Testis (tissue), 3 donors: ENCODE results near the gene NOL4L. TPM values are rescaled to one million over a fixed set of nuclear protein-coding genes. Genes with fewer than 3 reads are reported as not detected.

Experiments
- DNase-seq: peaks from one replicate; pipeline ENCODE4 v3.0.0-alpha.2; 2019
- H3K27ac ChIP-seq, 2 donors: fragments of 200-600 bp; sonication (generic); one replicate each; pipeline ENCODE4 v1.5.1; 2019
- H3K27me3 ChIP-seq: fragments of 200-600 bp; sonication (generic); one replicate; pipeline ENCODE4 v1.5.1; 2019
- H3K36me3 ChIP-seq: fragments of 200-600 bp; sonication (generic); one replicate; pipeline ENCODE4 v1.5.1; 2017; ENCODE audit warnings: low read depth; ENCODE audit errors: missing control alignments
- H3K4me1 ChIP-seq: fragments of 200-600 bp; sonication (generic); one replicate; pipeline ENCODE4 v1.5.1; 2019
- H3K4me3 ChIP-seq, 2 donors: fragments of 200-600 bp; sonication (generic); one replicate each; pipeline ENCODE4 v1.5.1; 2017 to 2019
- H3K9me3 ChIP-seq: fragments of 200-600 bp; sonication (generic); one replicate; pipeline ENCODE4 v1.5.1; 2017
- POLR2A ChIP-seq: fragments of 450-650 bp; IDR thresholded peaks from one replicate; pipeline ENCODE4 v1.6.1; 2017; ENCODE audit warnings: antibody characterized with exemption, mild to moderate bottlenecking, moderate library complexity
- WGBS, 2 donors: methylation state at CpG; one replicate each; pipeline ENCODE4 v1.1.5; 2018; 5-methylcytosine and 5-hydroxymethylcytosine counted together
- intact Hi-C: fragments of 100-400 bp; cut with DNase I; formaldehyde crosslinking; loops from one replicate; pipeline ENCODE4 v1.15.1; 2023; ENCODE audit warnings: low total_unique reads
- polyA plus RNA-seq: library from polyadenylated mRNA; stranded (reverse); fragments of 350-450 nt; fragmentation: Illumina TruSeq; extraction: RNeasy Lipid Tissue Mini Kit (QIAGEN cat#74804); gene quantifications from one replicate; pipeline ENCODE4 v1.2.3, GENCODE V29; 2014; ENCODE audit warnings: low read depth, low replicate concordance; ENCODE audit not compliant: insufficient read depth
- total RNA-seq, 2 donors: library from RNA; depleted of rRNA; stranded (reverse); fragments of >200 nt; gene quantifications; one replicate each; pipeline ENCODE4 v1.2.3, GENCODE V29; 2016
- TF ChIP-seq, protein P1 (sequence below), 3 experiments: fragments of 450-650 bp in 2 of 3; fragments of 200-600 bp in 1 of 3; sonication (generic) in 1 of 3; IDR thresholded peaks; one replicate each; pipeline ENCODE4 v1.5.1; 2016 to 2019; ENCODE audit warnings: antibody characterized with exemption in 3 of 3, mild to moderate bottlenecking in 2 of 3, moderate library complexity in 1 of 3

The NOL4L gene
- total and polyA plus RNA-seq, 3 donors from 2014 or later: 100.0 to 129 (median 115) TPM

- TF ChIP-seq, protein P1, sequence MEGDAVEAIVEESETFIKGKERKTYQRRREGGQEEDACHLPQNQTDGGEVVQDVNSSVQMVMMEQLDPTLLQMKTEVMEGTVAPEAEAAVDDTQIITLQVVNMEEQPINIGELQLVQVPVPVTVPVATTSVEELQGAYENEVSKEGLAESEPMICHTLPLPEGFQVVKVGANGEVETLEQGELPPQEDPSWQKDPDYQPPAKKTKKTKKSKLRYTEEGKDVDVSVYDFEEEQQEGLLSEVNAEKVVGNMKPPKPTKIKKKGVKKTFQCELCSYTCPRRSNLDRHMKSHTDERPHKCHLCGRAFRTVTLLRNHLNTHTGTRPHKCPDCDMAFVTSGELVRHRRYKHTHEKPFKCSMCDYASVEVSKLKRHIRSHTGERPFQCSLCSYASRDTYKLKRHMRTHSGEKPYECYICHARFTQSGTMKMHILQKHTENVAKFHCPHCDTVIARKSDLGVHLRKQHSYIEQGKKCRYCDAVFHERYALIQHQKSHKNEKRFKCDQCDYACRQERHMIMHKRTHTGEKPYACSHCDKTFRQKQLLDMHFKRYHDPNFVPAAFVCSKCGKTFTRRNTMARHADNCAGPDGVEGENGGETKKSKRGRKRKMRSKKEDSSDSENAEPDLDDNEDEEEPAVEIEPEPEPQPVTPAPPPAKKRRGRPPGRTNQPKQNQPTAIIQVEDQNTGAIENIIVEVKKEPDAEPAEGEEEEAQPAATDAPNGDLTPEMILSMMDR (IDR thresholded peaks at IDR 0.05): no peak
- no peak for TF ChIP-seq POLR2A
- Histone ChIP-seq H3K4me1 (peaks cover 11% of the 10 kb centered on the region), H3K36me3 (no peaks in the 10 kb centered on the region), H3K9me3 (no peaks in the 10 kb centered on the region), H3K27me3 (no peaks in the 10 kb centered on the region), H3K4me3 (no peak overlapping the region), H3K27ac (no peak overlapping the region)
- no peak for DNase-seq
- 82 to 86% methylated on average over 15 to 21 of the region's 21 CpGs for WGBS, 2 donors
- intact Hi-C loops: no loop called here
Measured at GRCh38 chr20:32622585-32623468, 37.7 kb upstream of the NOL4L start.

DNA sequence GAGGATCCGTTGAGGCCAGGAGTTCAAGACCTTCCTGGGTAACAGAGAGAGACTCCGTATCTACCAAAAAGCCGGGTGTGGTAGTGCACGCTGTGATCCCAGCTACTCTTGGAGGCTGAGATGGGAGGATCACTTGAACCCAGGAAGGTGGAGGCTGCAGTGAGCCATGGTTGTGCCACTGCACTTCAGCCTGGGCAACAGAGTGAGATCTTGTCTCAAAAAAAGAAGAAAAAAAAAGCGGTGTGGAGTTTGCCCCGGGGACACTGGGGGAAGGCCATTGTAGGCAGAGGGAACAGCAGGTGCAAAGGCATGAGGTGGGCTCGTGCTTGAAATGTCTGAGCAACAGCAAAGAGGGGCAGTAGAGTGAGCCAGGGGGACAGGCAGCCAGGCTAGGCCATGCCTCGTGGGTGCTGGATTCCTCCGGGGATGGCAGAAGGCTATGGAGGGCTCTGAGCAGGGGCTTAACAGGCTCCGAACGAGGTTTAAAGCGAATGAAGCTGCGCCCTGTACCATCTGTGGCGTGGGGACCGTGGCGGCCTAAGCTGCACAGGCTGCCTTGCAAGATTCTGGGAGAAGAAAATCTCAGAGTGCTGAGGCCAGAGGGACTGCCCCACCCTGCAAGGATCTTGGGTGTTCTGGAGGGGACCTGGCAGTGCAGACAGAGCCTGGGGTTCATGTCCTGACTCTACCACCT lies 36.9 kb upstream of the NOL4L start:
- intact Hi-C loops: no loop called here
- Histone ChIP-seq H3K4me1 (peaks cover 3% of the 10 kb centered on the region), H3K27ac (no peak overlapping the region), H3K4me3 (no peak overlapping the region), H3K27me3 (no peaks in the 10 kb centered on the region), H3K9me3 (no peaks in the 10 kb centered on the region), H3K36me3 (no peaks in the 10 kb centered on the region)
- no peak for DNase-seq
- TF ChIP-seq, protein P1 (IDR thresholded peaks at IDR 0.05): no peak
- no peak for TF ChIP-seq POLR2A
- WGBS, 2 donors: 87 to 90% methylated on average over 14 to 16 of the region's 16 CpGs

DNA sequence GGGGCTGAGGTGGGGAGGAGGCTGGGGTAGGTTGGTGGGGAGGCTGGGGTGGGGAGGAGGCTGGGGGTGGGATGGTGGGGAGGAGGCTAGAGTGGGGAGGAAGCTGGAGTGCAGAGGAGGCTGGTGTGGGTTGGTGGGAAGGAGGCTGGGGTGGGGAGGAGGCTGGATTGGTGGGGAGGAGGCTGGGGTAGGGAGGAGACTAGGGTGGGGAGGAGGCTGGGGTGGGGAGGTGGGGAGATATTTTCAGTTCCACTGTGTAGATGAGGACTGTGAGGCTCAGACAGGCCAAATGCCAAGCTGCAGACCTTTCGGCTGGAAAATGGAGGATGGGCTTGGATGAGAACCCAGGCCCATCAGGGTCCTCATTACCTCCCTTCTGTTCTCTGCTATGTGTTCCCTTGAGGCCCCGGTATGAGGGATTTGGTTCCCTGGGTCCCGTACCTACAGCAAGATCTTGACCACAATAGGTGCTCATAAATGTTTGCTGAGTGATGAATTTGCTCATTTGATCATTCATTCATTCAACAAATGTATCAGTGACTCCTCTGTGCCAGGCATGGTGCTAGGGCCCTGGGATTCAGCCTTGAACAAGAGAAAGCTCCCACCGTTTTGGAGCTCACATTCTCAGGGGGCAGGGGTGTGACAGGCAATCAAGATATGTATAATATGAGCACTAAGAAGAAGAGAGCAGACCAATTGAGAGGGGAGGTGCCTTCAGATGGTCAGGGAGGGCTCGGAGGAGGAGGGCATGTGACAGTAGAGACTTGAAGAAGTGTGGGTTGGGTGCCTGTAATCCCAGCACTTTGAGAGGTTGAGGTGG lies 36.1 kb upstream of the NOL4L start:
- TF ChIP-seq, protein P1 (IDR thresholded peaks at IDR 0.05): no peak
- no peak for TF ChIP-seq POLR2A
- WGBS, 2 donors: 76 to 90% methylated on average over 5 of the region's 5 CpGs
- Histone ChIP-seq H3K27me3 (no peaks in the 10 kb centered on the region), H3K27ac (no peak overlapping the region), H3K36me3 (no peaks in the 10 kb centered on the region), H3K4me1 (no peaks in the 10 kb centered on the region), H3K9me3 (no peaks in the 10 kb centered on the region), H3K4me3 (no peak overlapping the region)
- DNase-seq: no peak
- intact Hi-C loops: no loop called here

GRCh38 chr20:32619586-32619985 lies 34.5 kb upstream of the NOL4L start:
- intact Hi-C loops: no loop called here
- no peak for TF ChIP-seq POLR2A
- TF ChIP-seq, protein P1 (IDR thresholded peaks at IDR 0.05): no peak
- H3K4me3 ChIP-seq: no peak overlapping the region
- H3K4me1 ChIP-seq: no peaks in the 10 kb centered on the region
- H3K36me3 ChIP-seq: no peaks in the 10 kb centered on the region
- no peak for DNase-seq
- H3K9me3 ChIP-seq: no peaks in the 10 kb centered on the region
- 69 to 72% methylated on average over 8 of the region's 8 CpGs for WGBS, 2 donors
- H3K27ac ChIP-seq: no peak overlapping the region
- no peaks in the 10 kb centered on the region for H3K27me3 ChIP-seq
